HEK293 (cell line): ENCODE measurements around the gene CALCOCO2.
A peak's percentile ranks its signal among the peaks of the same experiment; 100 is the strongest.

Experiments used
- CTCF ChIA-PET: fragments of 350-600 bp; formaldehyde crosslinking; extraction: SDS; loops from one replicate; lab custom pipeline; 2021; ENCODE audit warnings: antibody characterized with exemption; lab: Yijun Ruan, JAX
- POLR2A ChIA-PET: fragments of 300-600 bp; formaldehyde crosslinking; extraction: SDS; loops from one replicate; lab custom pipeline; 2020; ENCODE audit warnings: antibody characterized with exemption, inconsistent platforms; lab: Yijun Ruan, JAX
- H3K27ac ChIP-seq: fragments of 200-500 bp; sonication (Bioruptor generic); 2 replicates; pipeline ENCODE4 v1.5.1; 2014; ENCODE audit warnings: low read depth, low read length, control low read depth, inconsistent platforms; ENCODE audit errors: extremely low read depth
- H3K36me3 ChIP-seq, 2 experiments: fragments of 200-500 bp in 1 of 2; sonication (Bioruptor generic) in 1 of 2; 1 replicate in 1 of 2; 2 replicates in 1 of 2; pipeline ENCODE4 v1.5.1; 2014 to 2017; ENCODE audit warnings: inconsistent platforms in 2 of 2, low read length in 2 of 2; ENCODE audit not compliant: control insufficient read depth in 2 of 2, insufficient read depth in 1 of 2
- H3K4me1 ChIP-seq: fragments of 200-500 bp; sonication (Bioruptor generic); 2 replicates; pipeline ENCODE4 v1.5.1; 2014; ENCODE audit warnings: mild to moderate bottlenecking, low read length, inconsistent platforms; ENCODE audit not compliant: control insufficient read depth, insufficient read depth
- H3K4me3 ChIP-seq: 2 replicates; pipeline ENCODE4 v1.5.1; 2011; ENCODE audit warnings: low read depth, mild to moderate bottlenecking, control low read depth, low read length, moderate library complexity
- H3K9me3 ChIP-seq: fragments of 200-500 bp; sonication (Bioruptor generic); 2 replicates; pipeline ENCODE4 v1.5.1; 2014; ENCODE audit warnings: low read depth, low read length, inconsistent platforms; ENCODE audit not compliant: control insufficient read depth, insufficient read depth
- AEBP2 ChIP-seq: fragments of 450-650 bp; formaldehyde crosslinking; IDR thresholded peaks from 2 replicates; pipeline ENCODE4 v1.5.1; 2016; ENCODE audit warnings: missing biosample characterization, missing genetic modification characterization, borderline replicate concordance
- IKZF3 ChIP-seq: fragments of 450-650 bp; IDR thresholded peaks from 2 replicates; pipeline ENCODE4 v1.5.0; 2018; ENCODE audit warnings: missing biosample characterization, mild to moderate bottlenecking, missing genetic modification characterization, moderate library complexity
- KLF17 ChIP-seq: fragments of 450-650 bp; formaldehyde crosslinking; IDR thresholded peaks from 2 replicates; pipeline ENCODE4 v1.5.1; 2016; ENCODE audit warnings: missing biosample characterization, missing genetic modification characterization
- SALL2 ChIP-seq: fragments of 450-650 bp; formaldehyde crosslinking; IDR thresholded peaks from 2 replicates; pipeline ENCODE4 v1.5.0; 2017; ENCODE audit warnings: missing biosample characterization, mild to moderate bottlenecking, missing genetic modification characterization, borderline replicate concordance
- SCRT1 ChIP-seq: fragments of 450-650 bp; formaldehyde crosslinking; IDR thresholded peaks from 2 replicates; pipeline ENCODE4 v1.5.1; 2016; ENCODE audit warnings: missing biosample characterization, missing genetic modification characterization, borderline replicate concordance
- SCRT2 ChIP-seq: fragments of 450-650 bp; formaldehyde crosslinking; IDR thresholded peaks from 2 replicates; pipeline ENCODE4 v1.5.1; 2016; ENCODE audit warnings: missing biosample characterization, missing genetic modification characterization
- WT1 ChIP-seq: fragments of 450-650 bp; formaldehyde crosslinking; IDR thresholded peaks from 2 replicates; pipeline ENCODE4 v1.5.1; 2016; ENCODE audit warnings: missing biosample characterization, missing genetic modification characterization
- ZBTB17 ChIP-seq: fragments of 450-650 bp; formaldehyde crosslinking; IDR thresholded peaks from 2 replicates; pipeline ENCODE4 v1.5.1; 2016; ENCODE audit warnings: missing biosample characterization, missing genetic modification characterization
- ZBTB7A ChIP-seq: fragments of 450-650 bp; formaldehyde crosslinking; IDR thresholded peaks from 2 replicates; pipeline ENCODE4 v1.5.1; 2016; ENCODE audit warnings: low read depth, missing biosample characterization, missing genetic modification characterization
- ZFP3 ChIP-seq: fragments of 450-650 bp; formaldehyde crosslinking; IDR thresholded peaks from 2 replicates; pipeline ENCODE4 v1.5.1; 2016; ENCODE audit warnings: low read depth, missing biosample characterization, missing genetic modification characterization
- ZFP69B ChIP-seq: fragments of 450-650 bp; formaldehyde crosslinking; IDR thresholded peaks from 2 replicates; pipeline ENCODE4 v1.5.1; 2016; ENCODE audit warnings: missing biosample characterization, missing genetic modification characterization
- ZNF146 ChIP-seq: fragments of 450-650 bp; formaldehyde crosslinking; IDR thresholded peaks from 2 replicates; pipeline ENCODE4 v1.5.1; 2016; ENCODE audit warnings: missing biosample characterization, missing genetic modification characterization
- ZNF274 ChIP-seq, 2 experiments: fragments of 200-500 bp in 1 of 2; fragments of 450-650 bp in 1 of 2; sonication (Bioruptor generic) in 1 of 2; formaldehyde crosslinking in 1 of 2; IDR thresholded peaks; 2 replicates each; pipeline versions ENCODE4 v1.5.1 to v1.6.1; 2014 to 2016; ENCODE audit warnings: borderline replicate concordance in 1 of 2, inconsistent platforms in 1 of 2, low read length in 1 of 2, missing biosample characterization in 1 of 2, missing genetic modification characterization in 1 of 2
- ZNF292 ChIP-seq: fragments of 450-650 bp; formaldehyde crosslinking; IDR thresholded peaks from 2 replicates; pipeline ENCODE4 v1.5.1; 2016; ENCODE audit warnings: low read depth, missing biosample characterization, missing genetic modification characterization, borderline replicate concordance
- ZNF626 ChIP-seq: fragments of 450-650 bp; sonication (Bioruptor Pico); formaldehyde crosslinking; IDR thresholded peaks from 2 replicates; pipeline ENCODE4 v1.5.1; 2018; ENCODE audit warnings: missing biosample characterization, missing genetic modification characterization, inconsistent platforms
- ZNF747 ChIP-seq: fragments of 450-650 bp; formaldehyde crosslinking; IDR thresholded peaks from 2 replicates; pipeline ENCODE4 v1.5.1; 2016; ENCODE audit warnings: missing biosample characterization, missing genetic modification characterization
- ZNF768 ChIP-seq: fragments of 450-650 bp; formaldehyde crosslinking; IDR thresholded peaks from 2 replicates; pipeline ENCODE4 v1.5.1; 2018; ENCODE audit warnings: missing biosample characterization, mild to moderate bottlenecking, missing genetic modification characterization
- ZNF830 ChIP-seq: fragments of 450-650 bp; IDR thresholded peaks from 2 replicates; pipeline ENCODE4 v1.5.0; 2018; ENCODE audit warnings: missing biosample characterization, missing genetic modification characterization, low read depth, mild to moderate bottlenecking, moderate library complexity
- TF ChIP-seq, protein P1 (sequence below): fragments of 450-650 bp; formaldehyde crosslinking; IDR thresholded peaks from 2 replicates; pipeline ENCODE4 v1.5.1; 2017; ENCODE audit warnings: missing biosample characterization, missing genetic modification characterization
- TF ChIP-seq, protein P2 (sequence below): sonication (generic); formaldehyde crosslinking; IDR thresholded peaks from 2 replicates; pipeline ENCODE4 v1.8.1; 2022; ENCODE audit warnings: mild to moderate bottlenecking, moderate library complexity, missing genetic modification reagents
- TF ChIP-seq, protein P3 (sequence below): fragments of 450-650 bp; formaldehyde crosslinking; IDR thresholded peaks from 2 replicates; pipeline ENCODE4 v1.5.0; 2017; ENCODE audit warnings: missing biosample characterization, missing genetic modification characterization, borderline replicate concordance
- TF ChIP-seq, protein P4 (sequence below): fragments of 450-650 bp; formaldehyde crosslinking; IDR thresholded peaks from 2 replicates; pipeline ENCODE4 v1.5.1; 2016; ENCODE audit warnings: missing biosample characterization, missing genetic modification characterization

The CALCOCO2 gene

GRCh38 chr17:48812001-48812400 lies 18.8 kb upstream of the CALCOCO2 start:
- no peaks in the 10 kb centered on the region for H3K36me3 ChIP-seq
- TF ChIP-seq ZNF146 (tag by site-specific recombination) (no peak), ZFP69B (tag by site-specific recombination) (no peak)
- TF ChIP-seq, protein P1, sequence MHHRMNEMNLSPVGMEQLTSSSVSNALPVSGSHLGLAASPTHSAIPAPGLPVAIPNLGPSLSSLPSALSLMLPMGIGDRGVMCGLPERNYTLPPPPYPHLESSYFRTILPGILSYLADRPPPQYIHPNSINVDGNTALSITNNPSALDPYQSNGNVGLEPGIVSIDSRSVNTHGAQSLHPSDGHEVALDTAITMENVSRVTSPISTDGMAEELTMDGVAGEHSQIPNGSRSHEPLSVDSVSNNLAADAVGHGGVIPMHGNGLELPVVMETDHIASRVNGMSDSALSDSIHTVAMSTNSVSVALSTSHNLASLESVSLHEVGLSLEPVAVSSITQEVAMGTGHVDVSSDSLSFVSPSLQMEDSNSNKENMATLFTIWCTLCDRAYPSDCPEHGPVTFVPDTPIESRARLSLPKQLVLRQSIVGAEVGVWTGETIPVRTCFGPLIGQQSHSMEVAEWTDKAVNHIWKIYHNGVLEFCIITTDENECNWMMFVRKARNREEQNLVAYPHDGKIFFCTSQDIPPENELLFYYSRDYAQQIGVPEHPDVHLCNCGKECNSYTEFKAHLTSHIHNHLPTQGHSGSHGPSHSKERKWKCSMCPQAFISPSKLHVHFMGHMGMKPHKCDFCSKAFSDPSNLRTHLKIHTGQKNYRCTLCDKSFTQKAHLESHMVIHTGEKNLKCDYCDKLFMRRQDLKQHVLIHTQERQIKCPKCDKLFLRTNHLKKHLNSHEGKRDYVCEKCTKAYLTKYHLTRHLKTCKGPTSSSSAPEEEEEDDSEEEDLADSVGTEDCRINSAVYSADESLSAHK (tag by site-specific recombination) = no peak
- TF ChIP-seq, all 188 proteins: peak for 0
- CTCF ChIA-PET = interaction anchor here (0.5 to 14.2 kb wide), 11 partner anchors 8 to 562 kb away, joined by 3 to 387 read pairs (median 6); no protein-coding TSS in a partner anchor
- Histone ChIP-seq H3K4me3 (no peak overlapping the region), H3K9me3 (no peaks in the 10 kb centered on the region), H3K27ac (no peak overlapping the region), H3K4me1 (peaks cover 4% of the 10 kb centered on the region; the same call in 1 of the 2 replicates)
- POLR2A ChIA-PET = interaction anchor here (1.9 kb wide), 1 partner anchor 67 kb away, joined by 9 read pairs; no protein-coding TSS in a partner anchor

DNA sequence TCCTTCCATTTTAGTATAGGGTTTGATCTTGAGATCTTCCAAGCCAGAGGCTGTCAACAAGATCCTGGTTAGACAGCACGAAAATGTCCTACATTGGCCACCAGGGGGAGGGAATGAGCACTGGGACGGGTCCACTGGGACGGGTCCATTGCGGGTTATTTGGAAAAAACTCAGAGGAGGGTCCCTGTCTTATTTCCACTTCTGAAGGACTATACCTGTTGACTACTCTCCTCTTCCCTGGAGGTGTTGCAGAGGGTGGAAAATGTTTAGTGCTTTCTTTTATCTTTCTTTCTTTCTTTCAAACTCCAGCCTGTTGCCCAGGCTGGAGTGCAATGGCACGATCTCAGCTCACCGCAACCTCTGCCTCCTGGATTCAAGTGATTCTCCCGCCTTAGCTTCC lies 16.3 kb upstream of the CALCOCO2 start:
- Histone ChIP-seq H3K4me3 (no peak overlapping the region), H3K4me1 (peaks cover 4% of the 10 kb centered on the region), H3K9me3 (no peaks in the 10 kb centered on the region), H3K36me3 (no peaks in the 10 kb centered on the region), H3K27ac (no peak overlapping the region)
- CTCF ChIA-PET = interaction anchor here (0.7 to 14.2 kb wide), 19 partner anchors 11 to 621 kb away, joined by 3 to 387 read pairs (median 8); no protein-coding TSS in a partner anchor
- POLR2A ChIA-PET = interaction anchor here (0.6 to 1.2 kb wide), 3 partner anchors 17 to 135 kb away, joined by 3 to 8 read pairs (median 4); no protein-coding TSS in a partner anchor
- TF ChIP-seq, protein P2, sequence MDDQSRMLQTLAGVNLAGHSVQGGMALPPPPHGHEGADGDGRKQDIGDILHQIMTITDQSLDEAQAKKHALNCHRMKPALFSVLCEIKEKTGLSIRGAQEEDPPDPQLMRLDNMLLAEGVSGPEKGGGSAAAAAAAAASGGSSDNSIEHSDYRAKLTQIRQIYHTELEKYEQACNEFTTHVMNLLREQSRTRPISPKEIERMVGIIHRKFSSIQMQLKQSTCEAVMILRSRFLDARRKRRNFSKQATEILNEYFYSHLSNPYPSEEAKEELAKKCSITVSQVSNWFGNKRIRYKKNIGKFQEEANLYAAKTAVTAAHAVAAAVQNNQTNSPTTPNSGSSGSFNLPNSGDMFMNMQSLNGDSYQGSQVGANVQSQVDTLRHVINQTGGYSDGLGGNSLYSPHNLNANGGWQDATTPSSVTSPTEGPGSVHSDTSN (CRISPR knock-in tag) = no peak
- TF ChIP-seq SCRT1 (tag by site-specific recombination) (peak; percentile 48; the same call in 1 of the 2 replicates), AEBP2 (tag by site-specific recombination) (no peak), SCRT2 (tag by site-specific recombination) (peak; percentile 93), ZBTB7A (tag by site-specific recombination) (no peak), ZFP3 (tag by site-specific recombination) (no peak), SALL2 (tag by site-specific recombination) (no peak), ZNF830 (tag by site-specific recombination) (no peak), ZNF747 (tag by site-specific recombination) (no peak), ZNF626 (tag by site-specific recombination) (no peak), ZNF768 (tag by site-specific recombination) (no peak), ZNF292 (tag by site-specific recombination) (no peak), IKZF3 (tag by site-specific recombination) (peak; percentile 37; the same call in 1 of the 2 replicates), ZNF274 (IDR thresholded peaks at IDR 0.05; ENCODE audit: low read length) (no peak), ZNF274 (tag by site-specific recombination; IDR thresholded peaks at IDR 0.05; ENCODE audit: borderline replicate concordance) (no peak), WT1 (tag by site-specific recombination) (no peak), ZBTB17 (tag by site-specific recombination) (peak; percentile 53), KLF17 (tag by site-specific recombination) (peak; percentile 26; the same call in 1 of the 2 replicates)
- TF ChIP-seq, protein P3, sequence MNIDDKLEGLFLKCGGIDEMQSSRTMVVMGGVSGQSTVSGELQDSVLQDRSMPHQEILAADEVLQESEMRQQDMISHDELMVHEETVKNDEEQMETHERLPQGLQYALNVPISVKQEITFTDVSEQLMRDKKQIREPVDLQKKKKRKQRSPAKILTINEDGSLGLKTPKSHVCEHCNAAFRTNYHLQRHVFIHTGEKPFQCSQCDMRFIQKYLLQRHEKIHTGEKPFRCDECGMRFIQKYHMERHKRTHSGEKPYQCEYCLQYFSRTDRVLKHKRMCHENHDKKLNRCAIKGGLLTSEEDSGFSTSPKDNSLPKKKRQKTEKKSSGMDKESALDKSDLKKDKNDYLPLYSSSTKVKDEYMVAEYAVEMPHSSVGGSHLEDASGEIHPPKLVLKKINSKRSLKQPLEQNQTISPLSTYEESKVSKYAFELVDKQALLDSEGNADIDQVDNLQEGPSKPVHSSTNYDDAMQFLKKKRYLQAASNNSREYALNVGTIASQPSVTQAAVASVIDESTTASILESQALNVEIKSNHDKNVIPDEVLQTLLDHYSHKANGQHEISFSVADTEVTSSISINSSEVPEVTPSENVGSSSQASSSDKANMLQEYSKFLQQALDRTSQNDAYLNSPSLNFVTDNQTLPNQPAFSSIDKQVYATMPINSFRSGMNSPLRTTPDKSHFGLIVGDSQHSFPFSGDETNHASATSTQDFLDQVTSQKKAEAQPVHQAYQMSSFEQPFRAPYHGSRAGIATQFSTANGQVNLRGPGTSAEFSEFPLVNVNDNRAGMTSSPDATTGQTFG (tag by site-specific recombination) = no peak
- TF ChIP-seq, protein P4, sequence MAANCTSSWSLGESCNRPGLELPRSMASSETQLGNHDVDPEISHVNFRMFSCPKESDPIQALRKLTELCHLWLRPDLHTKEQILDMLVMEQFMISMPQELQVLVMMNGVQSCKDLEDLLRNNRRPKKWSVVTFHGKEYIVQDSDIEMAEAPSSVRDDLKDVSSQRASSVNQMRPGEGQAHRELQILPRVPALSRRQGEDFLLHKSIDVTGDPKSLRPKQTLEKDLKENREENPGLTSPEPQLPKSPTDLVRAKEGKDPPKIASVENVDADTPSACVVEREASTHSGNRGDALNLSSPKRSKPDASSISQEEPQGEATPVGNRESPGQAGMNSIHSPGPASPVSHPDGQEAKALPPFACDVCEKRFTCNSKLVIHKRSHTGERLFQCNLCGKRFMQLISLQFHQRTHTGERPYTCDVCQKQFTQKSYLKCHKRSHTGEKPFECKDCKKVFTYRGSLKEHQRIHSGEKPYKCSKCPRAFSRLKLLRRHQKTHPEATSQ (tag by site-specific recombination) = no peak
